ENCODE results near the gene DKK2.

Gene DKK2

DNA sequence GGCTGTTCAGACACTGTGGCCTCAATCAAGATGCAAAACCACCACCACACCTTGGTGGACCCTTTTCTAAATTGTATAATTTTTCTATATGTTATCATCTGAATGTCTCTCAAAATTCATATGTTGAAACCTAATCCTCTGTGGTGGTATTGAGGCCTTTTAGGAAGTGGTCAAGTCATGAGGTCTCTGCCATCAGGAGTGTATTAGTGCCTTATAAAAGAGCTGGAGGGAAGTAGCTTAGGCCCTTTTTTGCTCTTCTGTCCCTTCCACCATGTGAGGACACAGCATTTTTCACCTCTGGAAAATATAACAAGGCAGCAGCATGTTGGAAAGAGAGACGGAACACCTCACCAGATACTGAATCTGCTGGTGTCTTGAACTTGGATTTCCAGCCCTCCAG, 30.5 kb upstream of the DKK2 start:
- no peak for TF ChIP-seq GABPA (IDR thresholded peaks at IDR 0.05; ENCODE audit: low read depth)
- peak; percentile 65; the same call in 1 of the 2 replicates for TF ChIP-seq SPI1 (IDR thresholded peaks at IDR 0.05; ENCODE audit: borderline replicate concordance, low read depth)
- H3K4me3 ChIP-seq (replicated peaks; ENCODE audit: insufficient read depth, low read length), result no peak overlapping the region
- no peaks in the 10 kb centered on the region for H3K27me3 ChIP-seq (ENCODE audit: insufficient read depth, poor library complexity, severe bottlenecking)
- no peak overlapping the region for H3K27ac ChIP-seq (replicated peaks)
- DNase-seq (ENCODE audit: low read depth in 1 of 2, low spot score in 1 of 2), result no peak

DNA sequence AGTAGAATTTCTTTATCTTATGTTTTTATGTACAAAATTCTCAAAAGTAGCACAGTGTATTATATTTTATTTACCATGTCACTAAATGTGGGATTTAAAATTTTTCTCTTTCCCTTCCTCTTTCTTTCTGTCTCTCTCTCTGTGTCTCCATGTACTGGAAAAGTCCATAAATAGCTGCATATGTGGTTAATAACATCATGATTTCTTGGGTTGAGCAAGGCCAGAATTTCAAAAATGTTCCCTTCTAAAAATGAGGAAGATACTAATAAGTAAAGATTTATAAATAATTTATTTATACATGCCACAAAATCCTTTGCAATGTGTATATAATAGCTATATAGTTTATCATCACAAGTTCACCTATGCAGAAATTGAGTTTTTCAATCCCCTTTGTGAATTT, 29.1 kb upstream of the DKK2 start:
- H3K4me3 ChIP-seq (replicated peaks; ENCODE audit: insufficient read depth, low read length), result no peak overlapping the region
- DNase-seq (ENCODE audit: low read depth in 1 of 2, low spot score in 1 of 2), result no peak
- no peaks in the 10 kb centered on the region for H3K27me3 ChIP-seq (ENCODE audit: insufficient read depth, poor library complexity, severe bottlenecking)
- TF ChIP-seq REST (IDR thresholded peaks at IDR 0.05; ENCODE audit: insufficient replicate concordance, low read depth) (no peak), POLR2AphosphoS5 (IDR thresholded peaks at IDR 0.05; ENCODE audit: low read depth) (no peak), CTCF (IDR thresholded peaks at IDR 0.05; ENCODE audit: insufficient read depth, low read length) (no peak), GABPA (IDR thresholded peaks at IDR 0.05; ENCODE audit: low read depth) (no peak), SPI1 (IDR thresholded peaks at IDR 0.05; ENCODE audit: borderline replicate concordance, low read depth) (0 out of 2 replicates have a peak, but pooled peaks have one; percentile 12)
- H3K27ac ChIP-seq (replicated peaks), result no peak overlapping the region

DNA sequence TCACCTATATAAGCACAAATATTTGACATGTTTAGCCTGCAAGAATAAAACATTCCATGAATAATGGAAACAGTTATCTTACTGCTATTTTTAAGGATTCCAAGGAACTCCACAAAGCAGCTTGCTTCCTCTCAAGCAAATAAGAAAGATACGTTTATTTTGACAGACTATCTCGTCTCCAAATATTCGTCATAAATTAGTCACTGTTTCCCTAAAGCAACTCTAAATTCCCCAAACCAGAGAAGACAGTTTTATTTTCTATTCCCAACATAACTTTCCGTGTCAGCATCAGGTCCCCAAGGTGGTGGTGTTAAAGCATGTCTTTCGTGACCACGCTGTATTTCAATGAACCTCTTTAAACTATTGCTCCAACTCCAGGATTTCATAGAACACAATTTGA, 24.3 kb upstream of the DKK2 start:
- H3K4me3 ChIP-seq (replicated peaks; ENCODE audit: insufficient read depth, low read length), result no peak overlapping the region
- no peak overlapping the region for H3K27ac ChIP-seq (replicated peaks)
- no peaks in the 10 kb centered on the region for H3K27me3 ChIP-seq (ENCODE audit: insufficient read depth, poor library complexity, severe bottlenecking)
- TF ChIP-seq POLR2AphosphoS5 (IDR thresholded peaks at IDR 0.05; ENCODE audit: low read depth), result no peak
- TF ChIP-seq SPI1 (IDR thresholded peaks at IDR 0.05; ENCODE audit: borderline replicate concordance, low read depth), result no peak
- no peak for TF ChIP-seq REST (IDR thresholded peaks at IDR 0.05; ENCODE audit: insufficient replicate concordance, low read depth)
- no peak for TF ChIP-seq GABPA (IDR thresholded peaks at IDR 0.05; ENCODE audit: low read depth)
- no peak for TF ChIP-seq CTCF (IDR thresholded peaks at IDR 0.05; ENCODE audit: insufficient read depth, low read length)
- no peak for DNase-seq (ENCODE audit: low read depth in 1 of 2, low spot score in 1 of 2)

DNA sequence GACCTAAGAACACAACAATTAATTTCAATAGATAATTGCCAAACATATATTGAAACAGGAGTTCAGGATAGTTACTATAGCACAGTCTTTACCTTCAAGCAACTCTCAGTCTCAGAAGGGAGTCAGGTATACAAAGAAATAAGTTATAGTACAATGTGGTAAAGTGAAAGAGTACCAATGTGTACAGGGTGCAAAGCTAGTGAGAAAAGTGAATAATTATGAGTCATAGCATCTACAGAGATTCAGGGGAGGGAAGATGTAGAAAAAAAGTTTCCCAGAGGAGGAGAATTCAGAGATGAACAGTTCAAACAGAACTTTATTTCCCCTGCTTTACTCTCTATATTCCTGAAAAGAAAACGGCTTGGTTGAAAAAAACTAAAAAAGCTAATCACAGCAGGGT, 22.7 kb upstream of the DKK2 start:
- DNase-seq (ENCODE audit: low read depth in 1 of 2, low spot score in 1 of 2), result no peak
- Histone ChIP-seq H3K27me3 (ENCODE audit: insufficient read depth, poor library complexity, severe bottlenecking) (no peaks in the 10 kb centered on the region), H3K4me3 (replicated peaks; ENCODE audit: insufficient read depth, low read length) (no peak overlapping the region), H3K27ac (replicated peaks) (no peak overlapping the region)
- no peak for TF ChIP-seq POLR2AphosphoS5 (IDR thresholded peaks at IDR 0.05; ENCODE audit: low read depth)
- no peak for TF ChIP-seq CTCF (IDR thresholded peaks at IDR 0.05; ENCODE audit: insufficient read depth, low read length)
- TF ChIP-seq REST (IDR thresholded peaks at IDR 0.05; ENCODE audit: insufficient replicate concordance, low read depth), result no peak
- TF ChIP-seq GABPA (IDR thresholded peaks at IDR 0.05; ENCODE audit: low read depth), result no peak
- TF ChIP-seq SPI1 (IDR thresholded peaks at IDR 0.05; ENCODE audit: borderline replicate concordance, low read depth), result no peak
